Ovary (tissue), 3 donors: ENCODE data around the gene UBR3.

ENCODE experiments used
- EP300 ChIP-seq: sonication (generic); formaldehyde crosslinking; IDR thresholded peaks from one replicate; pipeline ENCODE4 v1.6.1; 2017; ENCODE audit warnings: antibody characterized with exemption
- POLR2A ChIP-seq: fragments of 450-650 bp; IDR thresholded peaks from one replicate; pipeline ENCODE4 v1.6.1; 2017; ENCODE audit warnings: antibody characterized with exemption, mild to moderate bottlenecking, moderate library complexity
- TF ChIP-seq, protein P1 (sequence below), 3 donors: fragments of 450-650 bp in 2 of 3; fragments of 200-600 bp in 1 of 3; IDR thresholded peaks; one replicate each; pipeline versions ENCODE4 v1.5.1 to v1.8.0; 2016 to 2022; ENCODE audit warnings: antibody characterized with exemption in 3 of 3, mild to moderate bottlenecking in 1 of 3
- donor health status: DM: no; HTN: no; CAD: no.

DNA sequence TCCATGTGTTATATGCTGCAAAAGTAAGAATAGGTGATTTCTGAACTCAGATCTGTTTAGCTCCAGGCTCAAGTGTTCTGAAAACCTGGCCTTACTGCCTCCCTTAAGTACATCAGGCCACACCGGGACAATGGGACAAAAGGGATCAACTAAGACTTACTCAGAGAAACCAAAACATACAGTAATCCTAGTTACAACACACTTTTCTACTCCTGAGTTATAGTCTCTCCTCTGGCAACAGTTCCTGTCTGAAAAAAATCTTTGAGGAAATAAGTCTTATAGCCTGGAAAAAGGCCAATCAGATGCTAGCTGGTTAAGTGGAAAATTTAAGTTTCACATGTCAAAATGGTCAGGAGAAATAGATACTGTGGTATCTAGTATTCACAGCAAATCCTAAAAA, 8.1 kb upstream of the UBR3 start:
- TF ChIP-seq POLR2A: no peak
- TF ChIP-seq, protein P1, sequence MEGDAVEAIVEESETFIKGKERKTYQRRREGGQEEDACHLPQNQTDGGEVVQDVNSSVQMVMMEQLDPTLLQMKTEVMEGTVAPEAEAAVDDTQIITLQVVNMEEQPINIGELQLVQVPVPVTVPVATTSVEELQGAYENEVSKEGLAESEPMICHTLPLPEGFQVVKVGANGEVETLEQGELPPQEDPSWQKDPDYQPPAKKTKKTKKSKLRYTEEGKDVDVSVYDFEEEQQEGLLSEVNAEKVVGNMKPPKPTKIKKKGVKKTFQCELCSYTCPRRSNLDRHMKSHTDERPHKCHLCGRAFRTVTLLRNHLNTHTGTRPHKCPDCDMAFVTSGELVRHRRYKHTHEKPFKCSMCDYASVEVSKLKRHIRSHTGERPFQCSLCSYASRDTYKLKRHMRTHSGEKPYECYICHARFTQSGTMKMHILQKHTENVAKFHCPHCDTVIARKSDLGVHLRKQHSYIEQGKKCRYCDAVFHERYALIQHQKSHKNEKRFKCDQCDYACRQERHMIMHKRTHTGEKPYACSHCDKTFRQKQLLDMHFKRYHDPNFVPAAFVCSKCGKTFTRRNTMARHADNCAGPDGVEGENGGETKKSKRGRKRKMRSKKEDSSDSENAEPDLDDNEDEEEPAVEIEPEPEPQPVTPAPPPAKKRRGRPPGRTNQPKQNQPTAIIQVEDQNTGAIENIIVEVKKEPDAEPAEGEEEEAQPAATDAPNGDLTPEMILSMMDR (IDR thresholded peaks at IDR 0.05): no peak
- TF ChIP-seq EP300: no peak
